Activated naive CD4-positive, alpha-beta T cell treated with anti-CD3 and anti-CD28 coated beads, Interleukin-2, amount 50 U/mL, for 24 hours (primary cell): ENCODE measurements around the gene EYA2.

Source experiments
- H3K27ac Mint-ChIP-seq: one replicate; pipeline ENCODE4 v1.8.0; 2021; ENCODE audit warnings: mild to moderate bottlenecking, mixed read lengths
- H3K27me3 Mint-ChIP-seq: one replicate; pipeline ENCODE4 v1.8.0; 2021; ENCODE audit warnings: mixed read lengths
- H3K36me3 Mint-ChIP-seq: one replicate; pipeline ENCODE4 v1.8.0; 2021; ENCODE audit warnings: mixed read lengths
- H3K4me1 Mint-ChIP-seq: one replicate; pipeline ENCODE4 v1.8.0; 2021; ENCODE audit warnings: mixed read lengths
- H3K4me3 Mint-ChIP-seq: one replicate; pipeline ENCODE4 v1.8.0; 2021; ENCODE audit warnings: mild to moderate bottlenecking, mixed read lengths
- H3K9me3 Mint-ChIP-seq: one replicate; pipeline ENCODE4 v1.8.0; 2021; ENCODE audit warnings: mixed read lengths

Gene EYA2

DNA sequence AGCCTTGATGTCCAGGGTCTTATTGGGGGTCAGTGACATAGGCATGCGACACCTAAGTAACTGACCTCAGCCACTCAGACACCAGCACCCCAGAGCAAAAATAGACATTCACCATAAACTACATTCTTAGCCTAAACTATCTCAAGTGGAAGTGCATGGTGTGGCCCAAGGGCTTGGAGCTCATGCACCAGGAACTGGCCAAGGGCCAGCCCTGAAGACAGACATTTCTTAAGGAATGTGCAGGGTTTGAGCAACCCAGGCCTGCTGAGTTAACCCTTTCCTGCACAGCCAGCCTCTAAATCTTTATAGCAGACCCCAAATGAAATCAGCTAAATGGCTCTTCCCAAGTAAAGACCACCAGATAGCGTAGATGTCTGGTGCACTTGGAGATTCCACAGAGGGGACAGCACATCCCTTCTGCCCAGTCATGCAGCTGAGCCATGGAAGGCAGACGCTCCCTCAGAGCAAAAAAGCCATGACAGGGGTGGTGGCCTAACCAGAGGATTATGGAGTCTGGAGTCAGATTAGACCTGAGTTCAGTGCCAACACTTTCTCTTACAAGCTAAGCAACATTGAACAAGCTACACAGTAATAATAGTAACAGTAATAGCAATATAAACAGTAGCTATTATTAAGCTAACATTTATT, 239.3 kb downstream of the EYA2 start:
- Mint-ChIP-seq H3K4me1 (no peaks in the 10 kb centered on the region), H3K27me3 (peaks cover 6% of the 10 kb centered on the region), H3K27ac (no peak overlapping the region), H3K36me3 (no peaks in the 10 kb centered on the region), H3K9me3 (no peaks in the 10 kb centered on the region), H3K4me3 (no peak overlapping the region)

DNA sequence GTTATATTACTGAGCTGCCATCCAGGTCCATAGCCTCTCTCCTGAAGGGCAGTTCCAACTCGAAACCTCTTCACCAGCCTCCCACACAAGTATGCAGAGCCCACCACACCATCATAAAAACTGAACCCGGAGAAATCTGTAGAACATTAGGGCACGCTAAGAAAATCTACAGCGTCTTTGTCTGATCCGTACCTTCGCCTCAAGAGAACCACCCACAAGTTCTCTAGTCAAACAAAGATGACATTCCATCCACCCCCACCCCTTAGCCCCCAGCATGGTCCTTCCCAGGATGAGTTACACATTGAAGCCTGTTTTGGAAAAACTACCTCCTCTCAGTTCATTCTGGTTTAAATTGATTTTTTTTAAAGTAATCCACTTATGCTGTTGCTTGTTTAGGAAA, 242.1 kb downstream of the EYA2 start:
- Mint-ChIP-seq H3K9me3 (no peaks in the 10 kb centered on the region), H3K4me3 (no peak overlapping the region), H3K4me1 (no peaks in the 10 kb centered on the region), H3K36me3 (no peaks in the 10 kb centered on the region), H3K27ac (no peak overlapping the region), H3K27me3 (peaks cover 1% of the 10 kb centered on the region)

DNA sequence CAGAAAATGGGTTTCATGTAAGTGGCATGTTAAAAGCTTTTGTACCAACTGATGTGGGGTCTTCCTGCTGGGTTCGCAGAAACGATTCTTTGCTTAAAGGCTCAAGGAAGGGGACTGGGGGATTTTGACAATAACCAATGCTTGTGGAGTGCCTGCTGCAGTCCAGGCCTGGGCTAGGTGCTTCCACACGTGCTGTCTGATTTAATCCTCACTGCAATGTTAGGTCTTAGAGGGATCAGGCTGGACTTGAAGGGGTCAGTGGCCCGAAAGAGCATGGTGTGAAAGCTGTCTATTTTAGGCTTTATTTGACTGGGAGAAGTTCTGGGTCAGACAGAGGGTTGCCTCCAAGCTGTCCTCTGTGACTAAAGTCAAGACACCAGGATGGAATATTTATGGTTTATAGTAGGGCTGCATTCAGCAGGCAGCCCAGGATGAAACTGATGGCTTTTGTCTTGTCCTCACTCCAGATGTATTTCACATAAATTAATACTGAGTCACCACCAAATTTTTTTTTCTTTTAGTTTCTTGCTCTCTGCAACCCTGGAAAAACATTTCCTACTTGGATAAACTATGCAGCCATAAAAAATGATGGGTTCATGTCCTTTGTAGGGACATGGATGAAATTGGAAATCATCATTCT, 242.7 kb downstream of the EYA2 start:
- Mint-ChIP-seq H3K27ac (no peak overlapping the region), H3K9me3 (no peaks in the 10 kb centered on the region), H3K27me3 (peaks cover 1% of the 10 kb centered on the region), H3K4me3 (no peak overlapping the region), H3K4me1 (no peaks in the 10 kb centered on the region), H3K36me3 (no peaks in the 10 kb centered on the region)

DNA sequence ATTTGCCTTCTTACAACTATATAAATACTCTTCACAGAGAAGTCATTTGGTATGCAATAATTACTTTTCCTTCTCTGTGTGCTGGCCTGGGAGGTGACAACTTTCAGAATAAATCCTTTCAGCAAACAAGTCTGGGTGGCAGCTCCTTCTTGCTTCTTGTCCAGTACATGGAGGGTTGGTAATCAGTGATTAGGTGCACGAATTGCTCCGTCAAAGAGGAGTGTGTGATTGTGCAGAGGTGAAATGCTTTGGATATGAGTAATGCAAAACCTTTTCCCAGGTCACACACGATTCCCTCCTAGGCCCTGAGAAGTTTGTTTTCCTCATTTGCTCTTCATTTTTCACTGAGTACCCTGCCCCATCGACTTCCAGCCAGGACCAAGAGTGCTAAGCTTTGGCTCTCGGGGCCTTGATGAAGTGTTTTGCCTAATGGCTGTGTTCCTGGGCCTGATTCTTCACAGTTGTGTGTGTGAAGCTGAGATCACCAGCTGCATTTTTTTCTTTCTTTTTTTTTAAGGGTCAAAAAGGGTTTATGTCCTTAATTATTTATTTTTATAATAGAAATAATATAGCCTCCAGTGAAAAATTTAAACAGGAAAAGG, 245.4 kb downstream of the EYA2 start:
- H3K4me3 Mint-ChIP-seq, result no peak overlapping the region
- no peaks in the 10 kb centered on the region for H3K9me3 Mint-ChIP-seq
- no peaks in the 10 kb centered on the region for H3K4me1 Mint-ChIP-seq
- H3K27me3 Mint-ChIP-seq, result peaks cover 5% of the 10 kb centered on the region
- no peaks in the 10 kb centered on the region for H3K36me3 Mint-ChIP-seq
- no peak overlapping the region for H3K27ac Mint-ChIP-seq

DNA sequence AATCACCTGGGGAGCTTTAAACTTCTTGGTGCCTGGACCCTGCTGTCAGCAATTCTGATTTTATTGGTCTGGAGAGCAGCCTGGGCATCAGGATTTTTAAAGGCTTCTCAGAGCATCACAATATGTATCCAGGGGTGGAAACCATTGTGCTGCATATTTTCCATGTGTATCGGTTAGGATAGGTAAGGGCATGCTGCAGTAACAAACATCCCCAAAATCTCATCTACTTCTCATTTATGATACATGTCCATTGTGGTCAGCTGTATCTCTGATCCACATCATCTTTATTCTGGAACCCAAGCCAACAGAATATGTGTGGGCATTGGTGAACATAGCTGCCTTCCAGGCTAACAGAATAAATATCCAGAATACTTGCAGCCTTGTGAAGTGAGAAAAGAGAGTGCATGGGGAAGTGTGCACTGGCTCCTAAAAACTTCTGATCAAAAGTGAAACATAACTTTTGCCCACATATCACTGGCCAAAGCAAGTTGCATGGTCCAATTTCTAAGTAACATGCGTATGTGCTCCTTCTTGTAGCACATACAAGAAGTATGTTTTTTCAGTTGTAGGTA, 246.8 kb downstream of the EYA2 start:
- H3K27ac Mint-ChIP-seq, result no peak overlapping the region
- H3K4me3 Mint-ChIP-seq, result no peak overlapping the region
- H3K27me3 Mint-ChIP-seq, result peaks cover 7% of the 10 kb centered on the region
- H3K9me3 Mint-ChIP-seq, result no peaks in the 10 kb centered on the region
- no peaks in the 10 kb centered on the region for H3K36me3 Mint-ChIP-seq
- H3K4me1 Mint-ChIP-seq, result no peaks in the 10 kb centered on the region

DNA sequence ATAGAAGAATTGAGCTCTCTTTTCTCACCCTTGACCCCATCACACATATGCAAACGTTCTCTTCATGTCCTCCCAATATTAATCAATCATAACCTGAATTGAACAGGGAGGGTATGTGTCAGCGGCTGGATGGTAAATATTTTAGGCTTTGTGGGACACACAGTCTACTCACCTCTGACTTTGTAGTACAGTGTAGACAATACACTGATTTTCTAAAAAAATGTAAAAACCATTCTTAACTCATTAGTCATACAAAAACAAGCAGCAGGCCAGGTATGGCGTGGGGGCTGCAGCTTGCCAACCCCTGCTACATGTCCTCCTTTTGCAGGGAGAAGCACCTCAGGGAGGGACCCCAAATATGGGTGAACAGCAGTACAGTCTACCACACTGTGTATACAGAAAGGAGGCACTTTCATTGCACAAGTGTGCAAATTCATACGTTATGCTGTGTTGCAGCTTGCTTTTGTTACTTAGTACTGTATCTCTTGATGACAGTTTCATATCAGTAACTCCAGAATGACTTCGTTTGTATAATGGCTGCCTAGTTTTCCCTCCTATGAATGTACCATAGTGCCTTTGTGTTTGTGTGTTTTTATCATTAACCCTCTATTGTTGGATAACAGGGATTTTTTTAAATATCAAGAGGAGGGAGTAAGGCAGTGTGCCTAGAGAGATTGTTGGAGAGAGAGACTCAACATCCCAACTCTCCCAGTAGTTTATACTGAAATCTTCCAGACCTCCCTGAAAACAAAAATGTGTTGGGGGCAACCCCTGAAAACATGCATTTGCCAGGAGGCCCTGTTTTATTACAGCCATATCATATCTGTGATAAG, 247.5 kb downstream of the EYA2 start:
- H3K27ac Mint-ChIP-seq, result no peak overlapping the region
- H3K36me3 Mint-ChIP-seq, result no peaks in the 10 kb centered on the region
- H3K27me3 Mint-ChIP-seq, result peaks cover 6% of the 10 kb centered on the region
- no peaks in the 10 kb centered on the region for H3K9me3 Mint-ChIP-seq
- H3K4me1 Mint-ChIP-seq, result no peaks in the 10 kb centered on the region
- no peak overlapping the region for H3K4me3 Mint-ChIP-seq

DNA sequence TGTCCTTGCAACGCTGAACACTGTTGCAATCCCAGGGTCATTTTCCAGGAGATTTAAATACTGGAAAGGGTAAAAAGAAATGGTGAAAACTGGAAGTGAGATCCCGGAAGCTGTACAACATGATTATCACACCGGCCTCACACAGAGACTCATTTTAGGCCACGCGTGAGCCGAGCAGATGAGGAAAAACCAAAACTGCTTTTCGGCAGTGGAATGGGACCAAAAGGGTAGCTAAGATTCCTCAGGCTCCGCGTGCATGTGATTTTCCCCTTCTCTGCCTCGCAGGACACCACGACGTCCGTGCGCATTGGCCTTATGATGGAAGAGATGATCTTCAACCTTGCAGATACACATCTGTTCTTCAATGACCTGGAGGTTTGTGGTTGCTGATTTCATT, 248.1 kb downstream of the EYA2 start:
- Mint-ChIP-seq H3K36me3 (no peaks in the 10 kb centered on the region), H3K4me3 (no peak overlapping the region), H3K9me3 (no peaks in the 10 kb centered on the region), H3K4me1 (no peaks in the 10 kb centered on the region), H3K27ac (no peak overlapping the region), H3K27me3 (peaks cover 6% of the 10 kb centered on the region)

DNA sequence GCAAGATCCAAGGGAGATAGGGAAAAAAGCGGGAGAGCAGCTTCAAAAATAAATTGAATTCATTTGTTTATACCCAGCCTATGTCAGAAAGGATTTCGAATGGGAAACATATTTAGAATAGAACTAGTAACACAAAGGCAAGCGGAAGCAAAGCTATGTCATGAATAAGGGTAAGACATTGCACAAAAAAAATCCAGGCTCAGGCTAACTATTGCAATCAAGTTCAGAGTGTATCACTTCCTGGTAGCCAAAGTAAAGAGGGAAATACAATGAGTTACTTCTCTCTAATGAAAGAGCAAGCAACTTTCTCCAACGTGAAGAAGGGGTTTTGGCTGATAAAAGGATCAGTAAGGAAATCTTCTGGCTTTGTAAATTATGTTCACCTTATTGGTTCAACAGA, 249.0 kb downstream of the EYA2 start:
- H3K36me3 Mint-ChIP-seq, result no peaks in the 10 kb centered on the region
- peaks cover 6% of the 10 kb centered on the region for H3K27me3 Mint-ChIP-seq
- no peak overlapping the region for H3K4me3 Mint-ChIP-seq
- H3K4me1 Mint-ChIP-seq, result no peaks in the 10 kb centered on the region
- no peaks in the 10 kb centered on the region for H3K9me3 Mint-ChIP-seq
- H3K27ac Mint-ChIP-seq, result no peak overlapping the region

DNA sequence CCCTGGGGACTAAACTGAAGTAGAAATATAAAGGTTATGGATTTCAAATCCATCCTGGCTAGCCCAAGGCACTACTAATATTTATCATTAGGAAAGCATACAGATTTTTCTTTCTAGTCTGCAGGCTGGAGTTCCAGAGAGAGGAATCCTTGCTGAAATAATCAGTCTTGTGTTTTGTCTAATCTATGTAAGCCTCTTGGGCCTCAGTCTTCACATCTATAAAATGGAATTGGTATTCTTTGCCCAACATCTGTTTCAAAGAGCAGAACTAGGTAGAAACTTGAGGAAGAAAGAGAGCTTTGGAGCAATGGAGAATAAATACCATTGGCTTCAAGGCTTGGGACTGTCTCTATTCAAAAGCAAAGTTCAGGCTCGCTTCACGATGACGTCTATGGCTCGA, 249.8 kb downstream of the EYA2 start:
- H3K27me3 Mint-ChIP-seq, result peaks cover 6% of the 10 kb centered on the region
- H3K9me3 Mint-ChIP-seq, result no peaks in the 10 kb centered on the region
- H3K4me3 Mint-ChIP-seq, result no peak overlapping the region
- H3K4me1 Mint-ChIP-seq, result no peaks in the 10 kb centered on the region
- no peaks in the 10 kb centered on the region for H3K36me3 Mint-ChIP-seq
- no peak overlapping the region for H3K27ac Mint-ChIP-seq

DNA sequence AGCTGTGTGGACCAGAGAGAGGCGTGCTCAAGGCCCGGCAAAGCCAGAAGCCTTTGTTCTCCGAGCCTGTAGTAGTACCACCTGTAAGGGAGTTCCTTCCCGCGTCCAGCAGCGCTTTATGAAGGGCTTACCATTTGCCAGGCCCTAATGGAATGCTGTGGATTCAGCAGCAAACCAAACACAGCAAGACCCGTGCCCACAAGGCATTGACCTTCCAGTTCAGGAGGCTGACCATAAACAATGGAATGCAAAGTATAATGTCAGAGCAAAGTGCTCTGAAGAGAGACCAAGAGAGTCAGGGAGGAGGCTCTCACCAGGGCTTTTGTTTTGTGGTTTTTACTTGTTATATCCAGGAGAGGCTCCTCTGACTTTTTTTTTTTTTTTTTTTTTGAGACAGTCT, 252.0 kb downstream of the EYA2 start:
- Mint-ChIP-seq H3K4me1 (no peaks in the 10 kb centered on the region), H3K27ac (no peak overlapping the region), H3K36me3 (no peaks in the 10 kb centered on the region), H3K4me3 (no peak overlapping the region), H3K9me3 (no peaks in the 10 kb centered on the region), H3K27me3 (peaks cover 6% of the 10 kb centered on the region)

DNA sequence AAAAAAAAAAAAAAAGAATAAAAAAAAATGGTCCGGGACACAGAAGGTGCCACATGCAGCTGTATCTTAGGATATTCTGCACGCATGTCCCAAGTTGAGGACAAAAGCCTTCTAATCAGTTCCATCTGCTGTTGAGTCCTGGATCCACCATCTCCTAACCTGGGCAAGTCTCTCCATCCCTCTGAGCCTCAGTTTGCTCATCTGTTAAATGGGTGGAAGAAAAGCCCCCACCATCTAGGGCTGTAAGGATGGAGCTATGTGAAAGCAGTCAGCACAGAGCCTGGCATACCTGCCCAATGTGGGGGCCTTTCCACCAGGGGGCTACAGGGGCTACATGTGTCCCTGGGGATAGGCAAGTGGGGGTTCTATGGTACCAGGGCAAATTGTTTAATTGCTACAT, 253.4 kb downstream of the EYA2 start:
- Mint-ChIP-seq H3K27ac (no peak overlapping the region), H3K27me3 (peaks cover 6% of the 10 kb centered on the region), H3K4me1 (no peaks in the 10 kb centered on the region), H3K36me3 (no peaks in the 10 kb centered on the region), H3K4me3 (no peak overlapping the region), H3K9me3 (no peaks in the 10 kb centered on the region)

DNA sequence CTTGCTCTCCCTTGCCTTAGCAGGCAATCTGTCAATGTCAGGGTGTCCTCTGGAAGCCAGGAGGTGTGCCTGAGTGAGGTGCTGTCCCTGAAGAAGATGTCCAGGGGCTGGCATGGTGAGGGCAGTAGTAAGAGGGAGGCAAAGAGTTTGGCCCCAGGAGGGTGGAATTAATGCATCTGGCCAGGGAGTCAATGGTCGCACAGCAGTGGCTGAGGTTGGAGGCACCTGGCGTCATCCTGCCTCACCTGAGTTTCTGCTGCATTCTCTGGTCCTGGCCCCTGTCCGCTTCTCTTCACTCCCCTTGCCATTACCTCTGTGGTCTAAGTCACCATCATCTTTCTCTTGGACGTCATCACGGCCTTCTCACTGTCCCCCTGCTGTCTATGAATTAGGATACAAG, 255.3 kb downstream of the EYA2 start:
- H3K27ac Mint-ChIP-seq, result no peak overlapping the region
- H3K36me3 Mint-ChIP-seq, result no peaks in the 10 kb centered on the region
- H3K9me3 Mint-ChIP-seq, result no peaks in the 10 kb centered on the region
- no peak overlapping the region for H3K4me3 Mint-ChIP-seq
- peaks cover 5% of the 10 kb centered on the region for H3K27me3 Mint-ChIP-seq
- no peaks in the 10 kb centered on the region for H3K4me1 Mint-ChIP-seq

DNA sequence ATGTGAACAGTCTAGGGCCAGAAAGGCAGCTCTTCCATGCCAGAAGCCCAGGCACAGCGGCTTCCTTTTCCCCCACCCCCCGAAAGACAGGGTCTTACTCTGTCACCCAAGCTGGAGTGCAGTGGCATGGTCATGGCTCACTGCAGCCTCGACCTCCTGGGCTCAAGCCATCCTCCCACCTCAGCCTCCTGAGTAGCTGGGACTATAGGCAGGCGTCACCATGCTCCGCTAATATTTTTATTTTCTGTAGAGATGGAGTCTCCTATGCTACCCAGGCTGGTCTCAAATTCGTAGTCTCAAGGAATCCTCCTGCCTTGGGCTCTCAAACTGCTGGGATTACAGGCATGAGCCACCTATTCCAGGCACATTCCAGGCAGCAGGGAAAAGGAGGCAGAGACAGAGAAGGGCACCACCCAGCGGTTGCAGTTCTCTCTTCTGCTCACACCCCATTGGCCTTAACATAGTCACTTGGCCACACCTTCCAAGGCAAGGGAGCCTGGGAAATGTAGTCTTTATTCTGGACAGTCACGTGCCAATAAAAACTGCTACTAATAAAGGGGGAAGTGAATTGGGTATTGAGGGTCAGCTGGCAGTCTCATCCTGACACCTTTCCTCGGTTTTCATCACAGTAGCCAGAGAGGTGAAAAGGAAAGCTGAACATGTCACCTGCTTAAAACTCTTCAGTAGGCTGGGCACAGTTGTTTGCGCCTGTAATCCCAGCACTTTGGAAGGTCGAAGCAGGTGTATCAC, 255.9 kb downstream of the EYA2 start:
- no peak overlapping the region for H3K4me3 Mint-ChIP-seq
- no peaks in the 10 kb centered on the region for H3K36me3 Mint-ChIP-seq
- no peaks in the 10 kb centered on the region for H3K9me3 Mint-ChIP-seq
- H3K27me3 Mint-ChIP-seq, result peaks cover 2% of the 10 kb centered on the region
- no peaks in the 10 kb centered on the region for H3K4me1 Mint-ChIP-seq
- no peak overlapping the region for H3K27ac Mint-ChIP-seq

DNA sequence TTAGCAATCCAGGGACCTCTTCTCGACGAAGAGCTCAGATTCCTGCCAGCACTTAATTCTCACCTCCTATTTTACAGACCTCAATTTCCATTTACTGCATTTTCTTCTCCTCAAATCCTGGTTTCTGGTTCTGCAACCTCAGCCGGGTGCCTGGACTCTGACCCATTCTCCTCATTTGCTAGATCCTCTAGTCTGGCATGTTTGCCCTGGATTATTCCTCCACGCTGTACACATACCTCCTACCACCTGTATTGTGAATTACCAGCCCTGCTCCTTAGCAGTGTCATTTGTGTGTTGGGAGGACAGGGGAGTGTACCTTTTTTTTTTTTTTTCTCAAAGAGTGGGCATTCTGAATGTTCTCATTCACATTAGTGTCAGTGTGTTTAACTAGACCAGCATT, 257.4 kb downstream of the EYA2 start:
- peaks cover 2% of the 10 kb centered on the region for H3K27me3 Mint-ChIP-seq
- no peak overlapping the region for H3K4me3 Mint-ChIP-seq
- no peaks in the 10 kb centered on the region for H3K4me1 Mint-ChIP-seq
- H3K27ac Mint-ChIP-seq, result no peak overlapping the region
- H3K9me3 Mint-ChIP-seq, result no peaks in the 10 kb centered on the region
- H3K36me3 Mint-ChIP-seq, result no peaks in the 10 kb centered on the region

DNA sequence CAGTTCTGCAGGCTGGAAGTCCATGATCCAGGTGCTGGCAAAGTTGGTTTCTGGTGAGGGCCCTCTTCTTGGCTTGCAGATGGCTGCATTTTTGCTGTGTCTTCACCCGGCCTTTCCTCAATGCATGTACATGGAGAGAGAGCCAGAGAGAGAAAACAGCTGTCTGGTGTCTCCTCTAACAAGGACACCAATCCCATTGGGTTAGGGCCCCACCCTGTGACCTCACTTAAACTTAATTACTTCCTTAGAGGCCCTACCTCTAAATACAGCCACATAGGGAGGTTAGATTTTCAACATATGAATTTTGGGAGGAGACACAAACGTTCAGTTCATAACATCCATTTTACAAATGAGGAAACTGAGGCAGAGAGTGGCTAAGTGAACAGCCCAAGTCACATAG, 259.4 kb downstream of the EYA2 start:
- H3K9me3 Mint-ChIP-seq, result no peaks in the 10 kb centered on the region
- peaks cover 2% of the 10 kb centered on the region for H3K27me3 Mint-ChIP-seq
- H3K4me1 Mint-ChIP-seq, result no peaks in the 10 kb centered on the region
- H3K4me3 Mint-ChIP-seq, result no peak overlapping the region
- no peak overlapping the region for H3K27ac Mint-ChIP-seq
- H3K36me3 Mint-ChIP-seq, result no peaks in the 10 kb centered on the region
